ENCODE data around the gene E2F2.
A peak's percentile ranks its signal among the peaks of the same experiment; 100 is the strongest.

DNA sequence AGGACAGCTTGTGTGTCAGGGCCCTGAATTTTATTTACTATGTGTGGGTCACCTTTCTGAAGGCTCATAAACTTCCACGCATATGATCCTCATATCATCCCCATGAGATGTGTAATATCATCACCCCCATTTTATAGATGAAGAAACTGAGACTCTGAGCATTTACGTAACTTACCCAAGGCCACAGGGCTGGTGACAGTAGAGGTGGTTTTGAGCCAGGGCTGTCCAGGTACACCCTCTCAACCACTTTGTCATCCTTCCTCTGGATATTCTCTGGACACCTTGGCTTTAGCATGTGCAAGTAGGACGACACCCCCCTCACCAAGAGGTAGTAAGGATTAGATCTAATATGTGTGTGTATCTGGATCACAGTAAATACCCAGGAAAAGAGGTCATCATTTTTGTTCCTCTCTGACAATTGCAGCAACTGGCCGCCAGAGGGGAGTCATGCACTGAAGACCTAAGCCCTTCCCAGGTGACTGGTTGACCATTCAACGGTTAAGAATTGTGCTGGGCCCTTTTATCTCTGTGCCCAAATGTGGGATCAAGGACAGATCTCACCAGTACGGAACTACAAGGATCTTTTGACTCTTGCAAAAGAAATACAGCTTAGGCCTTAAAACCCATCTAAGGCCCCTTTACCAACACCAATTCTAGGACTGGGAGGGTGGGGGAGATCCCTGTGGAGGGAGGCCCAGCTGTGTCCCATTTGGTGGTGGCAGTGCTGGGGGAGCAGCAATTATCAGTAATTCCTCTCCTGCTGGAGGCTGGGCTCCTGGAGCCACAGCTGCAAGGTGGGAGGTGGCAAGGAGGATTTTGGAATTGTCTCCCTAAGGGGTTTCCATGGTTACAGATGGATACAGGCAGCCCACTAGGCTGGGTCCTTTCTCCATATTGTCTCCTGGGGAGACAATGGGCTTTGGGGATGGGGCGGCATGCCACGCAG, 13.7 kb upstream of the E2F2 start:
- TF ChIP-seq, protein P1, sequence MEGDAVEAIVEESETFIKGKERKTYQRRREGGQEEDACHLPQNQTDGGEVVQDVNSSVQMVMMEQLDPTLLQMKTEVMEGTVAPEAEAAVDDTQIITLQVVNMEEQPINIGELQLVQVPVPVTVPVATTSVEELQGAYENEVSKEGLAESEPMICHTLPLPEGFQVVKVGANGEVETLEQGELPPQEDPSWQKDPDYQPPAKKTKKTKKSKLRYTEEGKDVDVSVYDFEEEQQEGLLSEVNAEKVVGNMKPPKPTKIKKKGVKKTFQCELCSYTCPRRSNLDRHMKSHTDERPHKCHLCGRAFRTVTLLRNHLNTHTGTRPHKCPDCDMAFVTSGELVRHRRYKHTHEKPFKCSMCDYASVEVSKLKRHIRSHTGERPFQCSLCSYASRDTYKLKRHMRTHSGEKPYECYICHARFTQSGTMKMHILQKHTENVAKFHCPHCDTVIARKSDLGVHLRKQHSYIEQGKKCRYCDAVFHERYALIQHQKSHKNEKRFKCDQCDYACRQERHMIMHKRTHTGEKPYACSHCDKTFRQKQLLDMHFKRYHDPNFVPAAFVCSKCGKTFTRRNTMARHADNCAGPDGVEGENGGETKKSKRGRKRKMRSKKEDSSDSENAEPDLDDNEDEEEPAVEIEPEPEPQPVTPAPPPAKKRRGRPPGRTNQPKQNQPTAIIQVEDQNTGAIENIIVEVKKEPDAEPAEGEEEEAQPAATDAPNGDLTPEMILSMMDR (conservative IDR thresholded peaks at IDR 0.05; ENCODE audit: low read length) = peak; percentile 99
- no peak for TF ChIP-seq EZH2phosphoT487 (IDR thresholded peaks at IDR 0.05; ENCODE audit: borderline replicate concordance)
